ENCODE measurements around the gene POLR3B. TPM values are rescaled to one million over a fixed set of nuclear protein-coding genes. Genes with fewer than 3 reads are reported as not detected.
A peak's percentile ranks its signal among the peaks of the same experiment; 100 is the strongest.

The POLR3B gene
- total and polyA plus RNA-seq, 9 of the 15 experiments (the other 6 are each of a cell fraction or from before 2014, with no cell fraction given), result 7.6 to 17.9 (median 14.4) TPM

GRCh38 chr12:106358396-106359241 lies 1.1 kb downstream of the POLR3B start:
- peak; percentile 65 to 86 (median 76) for DNase-seq (ENCODE audit: extremely low read depth in 1 of 4, low spot score in 3 of 4)
- H4K20me1 ChIP-seq (replicated peaks; ENCODE audit: control insufficient read depth, insufficient read depth, low read length), result no peaks in the 10 kb centered on the region
- ATAC-seq, result peak; percentile 78
- peak overlapping the region; percentile 88 to 91 for H3K9ac ChIP-seq (ENCODE audit: insufficient read depth in 1 of 2, low read depth in 2 of 2, low read length in 2 of 2)
- H3K4me1 ChIP-seq (replicated peaks in 1 of 2; ENCODE audit: control insufficient read depth in 2 of 2, insufficient read depth in 2 of 2, low read length in 2 of 2), result peaks cover 14 to 15% of the 10 kb centered on the region in 2 experiments; a peak in 4 of 5 replicates
- no peaks in the 10 kb centered on the region for H3K36me3 ChIP-seq (ENCODE audit: control insufficient read depth, insufficient read depth, low read length)
- H3K79me2 ChIP-seq (ENCODE audit: control insufficient read depth, insufficient read depth, low read length), result peaks cover 39% of the 10 kb centered on the region
- H3K27me3 ChIP-seq (ENCODE audit: control insufficient read depth in 2 of 2, insufficient read depth in 2 of 2, low read length in 2 of 2), result no peaks in the 10 kb centered on the region
- no TSS peak for BruUV-seq (replicated peaks)
- peak overlapping the region; percentile 72 for H3K4me3 ChIP-seq
- H3K27ac ChIP-seq (ENCODE audit: extremely low read depth, low read depth, low read length), result peak overlapping the region; percentile 94
- peak overlapping the region; percentile 89 for H3K4me2 ChIP-seq (ENCODE audit: insufficient read depth, low read length)
- intact Hi-C loops (cut with micrococcal nuclease), result loop anchor here (5.0 to 10.0 kb wide), 4 partner anchors 56 to 546 kb away; partner anchors contain the start of gene TCP11L2
- no peaks in the 10 kb centered on the region for H3K9me3 ChIP-seq (replicated peaks; ENCODE audit: control insufficient read depth, insufficient read depth, low read depth, low read length)
- peak overlapping the region; percentile 96 for H2AFZ ChIP-seq (ENCODE audit: low read depth, low read length)
- 5% methylated on average over 17 of the region's 17 CpGs for WGBS (ENCODE audit: insufficient coverage, low coverage, missing lambda C conversion rate)
- CTCF ChIA-PET (ENCODE audit: low intra/inter-chr PET ratio), result interaction anchor here (2.7 kb wide), 1 partner anchor 483 kb away, joined by 13 read pairs; no protein-coding TSS in a partner anchor
- in situ Hi-C loops (cut with MboI), result no loop called here
- POLR2A ChIA-PET, result interaction anchor here (0.5 to 1.3 kb wide), 16 partner anchors 8 to 1718 kb away, joined by 3 to 7 read pairs (median 4); no protein-coding TSS in a partner anchor
- no peak for FAIRE-seq
- no peaks in the 10 kb centered on the region for H3K9me1 ChIP-seq (ENCODE audit: control insufficient read depth, insufficient read depth, low read length)
- TF ChIP-seq MYBL2 (IDR thresholded peaks at IDR 0.05; ENCODE audit: low read depth) (no peak), MYBL2 (CRISPR knock-in tag; IDR thresholded peaks at IDR 0.05; ENCODE audit: borderline replicate concordance) (no peak), ESRRA (IDR thresholded peaks at IDR 0.05; ENCODE audit: borderline replicate concordance, low read depth) (no peak), ZEB2 (IDR thresholded peaks at IDR 0.05) (peak; percentile 48; the same call in 1 of the 2 replicates), XRCC5 (IDR thresholded peaks at IDR 0.05; ENCODE audit: low read depth, low read length) (no peak), CREB3L1 (IDR thresholded peaks at IDR 0.05; ENCODE audit: borderline replicate concordance, low read depth) (peak; percentile 99), CHD2 (IDR thresholded peaks at IDR 0.05; ENCODE audit: low read depth, low read length) (no peak), CSDE1 (IDR thresholded peaks at IDR 0.05) (no peak; a peak in 1 of 4 replicates), PTTG1 (tag; IDR thresholded peaks at IDR 0.05; ENCODE audit: low read depth) (no peak), OTX1 (CRISPR knock-in tag; IDR thresholded peaks at IDR 0.05) (no peak), NCOR1 (IDR thresholded peaks at IDR 0.05) (peak; percentile 87), THRA (IDR thresholded peaks at IDR 0.05) (no peak), ZNF197 (CRISPR knock-in tag; IDR thresholded peaks at IDR 0.05; ENCODE audit: low read depth) (0 out of 2 replicates have a peak, but pooled peaks have one; percentile 36), ZNF239 (CRISPR knock-in tag; IDR thresholded peaks at IDR 0.05) (no peak), PBX2 (CRISPR knock-in tag; IDR thresholded peaks at IDR 0.05; ENCODE audit: low read depth) (no peak), PBX2 (tag; conservative IDR thresholded peaks at IDR 0.05; ENCODE audit: low read depth) (peak; percentile 77), TFAM (CRISPR knock-in tag; conservative IDR thresholded peaks at IDR 0.05) (no peak)

Data from K562 (cell line).